Lower lobe of right lung (tissue), 2 donors: Measurements from ENCODE around the gene PTN. TPM values are rescaled to one million over a fixed set of nuclear protein-coding genes. Genes with fewer than 3 reads are reported as not detected.

Source experiments
- ATAC-seq, 2 donors: fragments of 200-7000 bp; cut with Tn5 transposase; one replicate each; pipeline ENCODE4 v1.9.1; 2020 to 2022; ENCODE audit warnings: mild to moderate bottlenecking in 2 of 2, moderate library complexity in 2 of 2
- DNase-seq: peaks from one replicate; pipeline ENCODE4 v3.0.0-alpha.2; 2020
- H3K27ac ChIP-seq: fragments of 200-600 bp; one replicate; pipeline ENCODE4 v1.8.0; 2022
- H3K27me3 ChIP-seq: fragments of 200-600 bp; one replicate; pipeline ENCODE4 v1.8.0; 2022; ENCODE audit warnings: low read depth
- H3K36me3 ChIP-seq: fragments of 200-600 bp; one replicate; pipeline ENCODE4 v1.8.0; 2022; ENCODE audit warnings: mild to moderate bottlenecking
- H3K4me1 ChIP-seq: fragments of 200-600 bp; one replicate; pipeline ENCODE4 v1.8.0; 2022
- H3K4me3 ChIP-seq: fragments of 200-600 bp; one replicate; pipeline ENCODE4 v1.8.0; 2022; ENCODE audit warnings: mild to moderate bottlenecking
- H3K9me3 ChIP-seq: fragments of 200-600 bp; one replicate; pipeline ENCODE4 v1.8.0; 2022
- intact Hi-C: fragments of 100-400 bp; cut with DNase I; formaldehyde crosslinking; loops from one replicate; pipeline ENCODE4 v1.11.0; 2022
- total RNA-seq: library from RNA; stranded (reverse); fragmentation: NEBNext Ultra II Directional; extraction: Animal tissue kit (Norgen Biotek cat#: 25700); gene quantifications from one replicate; pipeline ENCODE4 v1.2.1, GENCODE V29; 2021
- TF ChIP-seq, protein P1 (sequence below): fragments of 200-600 bp; IDR thresholded peaks from one replicate; pipeline ENCODE4 v1.8.0; 2022; ENCODE audit warnings: antibody characterized with exemption, mild to moderate bottlenecking
- donor health status: DM: no; HTN: yes; CAD: no; lungs with severe emphysema.

The PTN gene
- total RNA-seq, 1 donor from 2014 or later = 6.3 TPM

DNA sequence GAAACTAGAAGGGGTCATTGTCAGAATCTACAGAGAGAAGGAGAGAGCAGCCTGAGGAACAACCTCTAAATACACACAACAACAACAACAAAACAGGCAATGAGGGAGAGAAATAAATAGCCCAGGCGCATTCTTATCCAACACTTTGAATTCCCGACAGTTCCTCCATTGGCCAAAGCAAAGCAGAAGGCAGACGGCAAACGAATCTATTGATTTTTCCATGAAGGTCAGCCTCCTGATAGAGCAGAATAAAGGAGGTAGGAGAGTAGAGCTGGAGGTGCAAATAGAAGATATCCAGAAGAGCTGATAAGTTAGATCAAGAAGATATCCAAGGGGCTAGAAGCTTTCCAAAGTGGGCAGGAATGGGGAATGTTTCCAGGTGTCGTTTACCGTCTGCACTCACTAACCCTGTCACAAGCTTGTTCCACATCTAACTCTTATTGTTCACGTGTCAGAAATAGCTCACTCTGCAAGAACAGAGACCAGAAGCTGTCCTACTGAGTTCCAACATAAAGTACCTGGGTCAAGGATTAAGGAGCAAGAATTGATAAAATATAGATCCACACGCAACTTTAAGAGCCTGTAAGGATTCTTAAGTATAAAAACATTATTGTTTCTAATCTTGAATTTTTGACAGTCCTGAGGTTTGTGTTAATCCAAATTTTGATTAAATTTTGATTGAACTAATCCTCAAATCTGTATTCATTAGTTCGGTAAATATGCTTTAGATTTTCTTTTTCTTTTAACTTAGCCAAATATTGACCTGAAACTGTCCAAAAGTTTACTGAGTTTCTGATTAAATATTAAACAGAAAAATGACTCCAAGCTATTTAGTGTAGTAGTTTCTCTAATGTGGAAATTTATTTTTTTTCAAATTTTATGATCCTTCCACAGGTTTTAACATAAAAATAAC is 45.7 kb downstream of the PTN start:
- no peaks in the 10 kb centered on the region for H3K36me3 ChIP-seq
- intact Hi-C loops = no loop called here
- H3K4me1 ChIP-seq = no peaks in the 10 kb centered on the region
- H3K27me3 ChIP-seq = no peaks in the 10 kb centered on the region
- no peak for DNase-seq
- no peak overlapping the region for H3K27ac ChIP-seq
- TF ChIP-seq, protein P1, sequence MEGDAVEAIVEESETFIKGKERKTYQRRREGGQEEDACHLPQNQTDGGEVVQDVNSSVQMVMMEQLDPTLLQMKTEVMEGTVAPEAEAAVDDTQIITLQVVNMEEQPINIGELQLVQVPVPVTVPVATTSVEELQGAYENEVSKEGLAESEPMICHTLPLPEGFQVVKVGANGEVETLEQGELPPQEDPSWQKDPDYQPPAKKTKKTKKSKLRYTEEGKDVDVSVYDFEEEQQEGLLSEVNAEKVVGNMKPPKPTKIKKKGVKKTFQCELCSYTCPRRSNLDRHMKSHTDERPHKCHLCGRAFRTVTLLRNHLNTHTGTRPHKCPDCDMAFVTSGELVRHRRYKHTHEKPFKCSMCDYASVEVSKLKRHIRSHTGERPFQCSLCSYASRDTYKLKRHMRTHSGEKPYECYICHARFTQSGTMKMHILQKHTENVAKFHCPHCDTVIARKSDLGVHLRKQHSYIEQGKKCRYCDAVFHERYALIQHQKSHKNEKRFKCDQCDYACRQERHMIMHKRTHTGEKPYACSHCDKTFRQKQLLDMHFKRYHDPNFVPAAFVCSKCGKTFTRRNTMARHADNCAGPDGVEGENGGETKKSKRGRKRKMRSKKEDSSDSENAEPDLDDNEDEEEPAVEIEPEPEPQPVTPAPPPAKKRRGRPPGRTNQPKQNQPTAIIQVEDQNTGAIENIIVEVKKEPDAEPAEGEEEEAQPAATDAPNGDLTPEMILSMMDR = no peak
- no peak for ATAC-seq
- no peak overlapping the region for H3K4me3 ChIP-seq
- no peaks in the 10 kb centered on the region for H3K9me3 ChIP-seq

DNA sequence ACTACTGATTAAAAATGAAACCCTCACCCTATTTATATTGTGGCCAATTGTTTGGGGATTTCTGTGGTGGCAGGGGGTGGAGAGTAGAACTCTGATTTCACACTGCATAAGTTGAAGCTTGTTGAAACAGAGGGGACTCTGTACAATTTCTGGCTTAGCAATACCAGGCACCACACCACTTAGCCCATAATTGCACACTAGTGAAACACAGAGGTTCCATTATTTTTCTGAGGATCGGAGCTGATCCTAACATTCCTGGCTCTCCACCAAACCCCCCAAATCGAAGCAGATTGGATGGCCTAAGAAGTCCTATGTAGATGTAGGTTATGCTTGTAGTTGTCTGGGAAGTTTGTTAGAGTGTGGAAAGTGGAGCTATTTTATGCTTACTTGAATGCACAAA is 47.0 kb downstream of the PTN start:
- Histone ChIP-seq H3K27me3 (no peaks in the 10 kb centered on the region), H3K4me1 (no peaks in the 10 kb centered on the region), H3K27ac (no peak overlapping the region), H3K4me3 (no peak overlapping the region), H3K9me3 (no peaks in the 10 kb centered on the region), H3K36me3 (no peaks in the 10 kb centered on the region)
- ATAC-seq (no peak), DNase-seq (no peak)
- TF ChIP-seq, protein P1 = no peak
- intact Hi-C loops = no loop called here

- intact Hi-C loops = no loop called here
- ATAC-seq (no peak), DNase-seq (no peak)
- no peaks in the 10 kb centered on the region for H3K4me1 ChIP-seq
- no peak overlapping the region for H3K4me3 ChIP-seq
- TF ChIP-seq, protein P1 = no peak
- no peaks in the 10 kb centered on the region for H3K36me3 ChIP-seq
- H3K27ac ChIP-seq = no peak overlapping the region
- H3K9me3 ChIP-seq = no peaks in the 10 kb centered on the region
- H3K27me3 ChIP-seq = no peaks in the 10 kb centered on the region
Observed at GRCh38 chr7:137295739-137296324, 47.7 kb downstream of the PTN start.

DNA sequence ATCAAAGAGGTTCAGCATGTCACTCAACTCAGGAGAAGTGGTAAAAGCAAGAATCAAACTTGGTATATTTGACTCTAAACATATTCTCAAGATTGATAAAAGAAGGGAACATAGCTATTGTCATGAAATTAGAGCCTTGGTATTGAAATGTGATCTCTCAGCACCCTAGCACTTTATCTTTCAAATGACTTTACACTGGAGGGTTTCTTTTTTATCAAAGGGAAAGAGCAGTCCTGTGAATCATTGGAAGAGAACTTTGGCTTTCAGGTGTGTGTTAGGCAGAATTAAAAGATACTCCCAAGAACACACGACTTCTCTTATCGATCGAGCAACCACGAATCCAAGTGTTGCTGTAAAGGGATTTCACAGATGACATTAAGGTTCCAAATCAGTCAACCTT is 54.4 kb downstream of the PTN start:
- TF ChIP-seq, protein P1 = no peak
- intact Hi-C loops = no loop called here
- H3K27ac ChIP-seq = no peak overlapping the region
- H3K27me3 ChIP-seq = no peaks in the 10 kb centered on the region
- no peaks in the 10 kb centered on the region for H3K4me1 ChIP-seq
- H3K4me3 ChIP-seq = no peak overlapping the region
- H3K36me3 ChIP-seq = no peaks in the 10 kb centered on the region
- H3K9me3 ChIP-seq = no peaks in the 10 kb centered on the region
- DNase-seq = no peak
- ATAC-seq = no peak

- intact Hi-C loops = no loop called here
- H3K36me3 ChIP-seq = no peaks in the 10 kb centered on the region
- H3K9me3 ChIP-seq = no peaks in the 10 kb centered on the region
- no peaks in the 10 kb centered on the region for H3K27me3 ChIP-seq
- H3K4me1 ChIP-seq = no peaks in the 10 kb centered on the region
- TF ChIP-seq, protein P1 = no peak
- no peak overlapping the region for H3K27ac ChIP-seq
- ATAC-seq (no peak), DNase-seq (no peak)
- H3K4me3 ChIP-seq = no peak overlapping the region
Observed at GRCh38 chr7:137287651-137288258, 55.8 kb downstream of the PTN start.
